Ovary (tissue), 9 donors: Measurements from ENCODE around the gene SGMS1. TPM values are rescaled to one million over a fixed set of nuclear protein-coding genes. Genes with fewer than 3 reads are reported as not detected.

Experiments used
- DNase-seq, 5 donors: peaks; one replicate each; pipeline ENCODE4 v3.0.0-alpha.2; 2019 to 2020
- H3K27ac ChIP-seq, 2 donors: fragments of 200-600 bp; one replicate each; pipeline versions ENCODE4 v1.5.1 to v1.8.0; 2019 to 2022
- H3K27me3 ChIP-seq: fragments of 200-600 bp; one replicate; pipeline ENCODE4 v1.8.0; 2022
- H3K36me3 ChIP-seq: fragments of 200-600 bp; sonication (generic); one replicate; pipeline ENCODE4 v1.5.1; 2019
- H3K4me1 ChIP-seq: one replicate; pipeline ENCODE4 v1.8.1; 2013; ENCODE audit warnings: mild to moderate bottlenecking, moderate library complexity; ENCODE audit not compliant: insufficient read depth
- H3K4me3 ChIP-seq: fragments of 200-600 bp; sonication (generic); one replicate; pipeline ENCODE4 v1.5.1; 2017
- H3K9me3 ChIP-seq, 2 donors: fragments of 200-600 bp in 1 of 2; sonication (generic) in 1 of 2; one replicate each; pipeline versions ENCODE4 v1.5.1 to v1.8.1; 2013 to 2019; ENCODE audit warnings: mild to moderate bottlenecking in 1 of 2, moderate library complexity in 1 of 2
- CTCF ChIP-seq, 3 donors: fragments of 450-650 bp in 2 of 3; fragments of 200-600 bp in 1 of 3; IDR thresholded peaks; one replicate each; pipeline versions ENCODE4 v1.5.1 to v1.8.0; 2016 to 2022; ENCODE audit warnings: antibody characterized with exemption in 3 of 3, mild to moderate bottlenecking in 1 of 3
- EP300 ChIP-seq: sonication (generic); formaldehyde crosslinking; IDR thresholded peaks from one replicate; pipeline ENCODE4 v1.6.1; 2017; ENCODE audit warnings: antibody characterized with exemption
- POLR2A ChIP-seq: fragments of 450-650 bp; IDR thresholded peaks from one replicate; pipeline ENCODE4 v1.6.1; 2017; ENCODE audit warnings: antibody characterized with exemption, mild to moderate bottlenecking, moderate library complexity
- WGBS, 3 donors: extraction: QIAGEN DNeasy Blood & Tissue Kit in 1 of 3; methylation state at CpG; one replicate each; pipeline versions ENCODE4 v1.1.5 to v1.1.7; 2013 to 2017; 5-methylcytosine and 5-hydroxymethylcytosine counted together
- intact Hi-C, 4 donors: fragments of 100-400 bp; cut with DNase I; formaldehyde crosslinking; loops; one replicate each; pipeline versions ENCODE4 v1.11.0 to v1.15.1; 2022 to 2023
- polyA plus RNA-seq, 2 donors: library from polyadenylated mRNA; stranded (reverse); fragments of 200-250 nt in 1 of 2; fragments of 350-450 nt in 1 of 2; fragmentation: Illumina TruSeq in 1 of 2; extraction: RNeasy Lipid Tissue Mini Kit (QIAGEN cat#74804) in 1 of 2; gene quantifications; one replicate each; pipeline ENCODE4 v1.2.3, GENCODE V29; 2013 to 2014
- total RNA-seq, 7 donors: library from RNA; depleted of rRNA in 2 of 7; stranded (reverse); fragments of >200 nt in 2 of 7; fragmentation: NEBNext Ultra II Directional in 3 of 7; extraction: Animal tissue kit (Norgen Biotek cat#: 25700) in 3 of 7; gene quantifications; one replicate each; pipeline versions ENCODE4 v1.1.0 to v1.2.4, GENCODE V29; 2016 to 2023
- donor health status: DM: no; HTN: no; CAD: no; lungs with moderate emphysema.
- donor health status: DM: no; HTN: no; CAD: no.
- donor health status: Bipolar disorder and iron deficiency.
- donor health status: DM: yes; HTN: yes; CAD: no.
- donor health status: DM: no; HTN: no; CAD: no.
- donor health status: DM: yes; HTN: yes; CAD: no.

SGMS1 gene
- total and polyA plus RNA-seq, 9 donors = 15.6 to 90.0 (median 39.0) TPM

GRCh38 chr10:50561266-50561665 lies 62.5 kb downstream of the SGMS1 start:
- TF ChIP-seq CTCF (IDR thresholded peaks at IDR 0.05) = no peak
- TF ChIP-seq POLR2A = no peak
- TF ChIP-seq EP300 = no peak
- Histone ChIP-seq H3K27me3 (no peaks in the 10 kb centered on the region), H3K9me3 (no peaks in the 10 kb centered on the region), H3K4me1 (peaks cover 5% of the 10 kb centered on the region), H3K27ac (peak overlapping the region in 1 of 2 donors; percentile 2), H3K36me3 (no peaks in the 10 kb centered on the region), H3K4me3 (no peak overlapping the region)
- intact Hi-C loops = no loop called here
- no peak for DNase-seq
- WGBS, 3 donors = 4 to 21% (median 11%) methylated on average over 5 of the region's 5 CpGs

- WGBS, 3 donors = 89 to 92% (median 91%) methylated on average over 1 of the region's 1 CpG
- Histone ChIP-seq H3K36me3 (no peaks in the 10 kb centered on the region), H3K9me3 (no peaks in the 10 kb centered on the region), H3K27ac (no peak overlapping the region), H3K27me3 (no peaks in the 10 kb centered on the region), H3K4me1 (peaks cover 8% of the 10 kb centered on the region), H3K4me3 (no peak overlapping the region)
- intact Hi-C loops = no loop called here
- DNase-seq = no peak
- TF ChIP-seq POLR2A (no peak), EP300 (no peak), CTCF (IDR thresholded peaks at IDR 0.05) (no peak)
Measured at GRCh38 chr10:50560370-50560769, 63.4 kb downstream of the SGMS1 start.

GRCh38 chr10:50558371-50558770 lies 65.4 kb downstream of the SGMS1 start:
- Histone ChIP-seq H3K4me3 (no peak overlapping the region), H3K4me1 (peaks cover 15% of the 10 kb centered on the region), H3K27ac (no peak overlapping the region), H3K36me3 (no peaks in the 10 kb centered on the region), H3K27me3 (no peaks in the 10 kb centered on the region), H3K9me3 (no peaks in the 10 kb centered on the region)
- intact Hi-C loops = loop anchor here (5.0 to 10.0 kb wide), 2 partner anchors 64 to 66 kb away; partner anchors contain the start of gene SGMS1 (in 4 of the 4)
- DNase-seq = no peak
- no peak for TF ChIP-seq POLR2A
- TF ChIP-seq CTCF (IDR thresholded peaks at IDR 0.05) = no peak
- TF ChIP-seq EP300 = no peak
- 12 to 32% (median 15%) methylated on average over 5 of the region's 5 CpGs for WGBS, 3 donors

GRCh38 chr10:50557130-50557682 lies 66.5 kb downstream of the SGMS1 start:
- DNase-seq = no peak
- H3K4me1 ChIP-seq = peaks cover 19% of the 10 kb centered on the region
- H3K9me3 ChIP-seq = no peaks in the 10 kb centered on the region
- 41 to 62% (median 56%) methylated on average over 1 of the region's 1 CpG for WGBS, 3 donors
- no peaks in the 10 kb centered on the region for H3K36me3 ChIP-seq
- intact Hi-C loops = loop anchor here (5.0 to 10.0 kb wide), 2 partner anchors 65 to 68 kb away; partner anchors contain the start of gene SGMS1 (in 4 of the 4)
- H3K27ac ChIP-seq = no peak overlapping the region
- no peak for TF ChIP-seq EP300
- TF ChIP-seq CTCF (IDR thresholded peaks at IDR 0.05) = no peak
- TF ChIP-seq POLR2A = no peak
- no peak overlapping the region for H3K4me3 ChIP-seq
- no peaks in the 10 kb centered on the region for H3K27me3 ChIP-seq
